Measurements from ENCODE around the gene ANAPC7. TPM values are rescaled to one million over a fixed set of nuclear protein-coding genes. Genes with fewer than 3 reads are reported as not detected.

Gene ANAPC7
- total and polyA plus RNA-seq, 4 donors = 27.3 to 49.9 (median 41.9) TPM

DNA sequence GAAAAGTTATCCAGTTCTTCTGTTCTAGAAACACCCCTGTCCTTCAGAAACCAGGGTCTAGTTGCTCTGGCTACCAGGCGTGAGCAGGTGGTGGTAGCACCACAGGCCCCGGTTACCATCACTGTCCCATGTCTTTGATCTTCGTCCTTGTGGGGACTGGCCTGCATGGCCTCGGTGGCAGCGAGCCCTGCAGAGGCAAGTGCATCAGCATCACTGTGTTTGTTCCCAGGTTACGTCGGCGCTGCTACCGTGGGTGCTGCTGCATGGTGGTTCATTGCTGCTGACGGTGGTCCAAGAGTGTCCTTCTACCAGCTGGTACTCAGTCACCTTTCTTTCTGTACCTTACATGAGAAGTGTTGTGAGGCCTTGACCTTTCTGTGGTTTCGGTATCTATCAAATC is 58.9 kb downstream of the ANAPC7 start:
- DNase-seq = no peak
- TF ChIP-seq, protein P1, sequence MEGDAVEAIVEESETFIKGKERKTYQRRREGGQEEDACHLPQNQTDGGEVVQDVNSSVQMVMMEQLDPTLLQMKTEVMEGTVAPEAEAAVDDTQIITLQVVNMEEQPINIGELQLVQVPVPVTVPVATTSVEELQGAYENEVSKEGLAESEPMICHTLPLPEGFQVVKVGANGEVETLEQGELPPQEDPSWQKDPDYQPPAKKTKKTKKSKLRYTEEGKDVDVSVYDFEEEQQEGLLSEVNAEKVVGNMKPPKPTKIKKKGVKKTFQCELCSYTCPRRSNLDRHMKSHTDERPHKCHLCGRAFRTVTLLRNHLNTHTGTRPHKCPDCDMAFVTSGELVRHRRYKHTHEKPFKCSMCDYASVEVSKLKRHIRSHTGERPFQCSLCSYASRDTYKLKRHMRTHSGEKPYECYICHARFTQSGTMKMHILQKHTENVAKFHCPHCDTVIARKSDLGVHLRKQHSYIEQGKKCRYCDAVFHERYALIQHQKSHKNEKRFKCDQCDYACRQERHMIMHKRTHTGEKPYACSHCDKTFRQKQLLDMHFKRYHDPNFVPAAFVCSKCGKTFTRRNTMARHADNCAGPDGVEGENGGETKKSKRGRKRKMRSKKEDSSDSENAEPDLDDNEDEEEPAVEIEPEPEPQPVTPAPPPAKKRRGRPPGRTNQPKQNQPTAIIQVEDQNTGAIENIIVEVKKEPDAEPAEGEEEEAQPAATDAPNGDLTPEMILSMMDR (IDR thresholded peaks at IDR 0.05; ENCODE audit: control extremely low read depth, extremely low read depth) = no peak
- WGBS, 2 donors = 94 to 96% methylated on average over 11 of the region's 11 CpGs
- H3K27me3 ChIP-seq (ENCODE audit: control insufficient read depth in 3 of 3, insufficient read depth in 3 of 3, low read length in 2 of 3) = no peaks in the 10 kb centered on the region
- H3K36me3 ChIP-seq (ENCODE audit: control insufficient read depth in 4 of 4, insufficient read depth in 4 of 4, low read length in 4 of 4) = peaks cover 50 to 65% (median 62%) of the 10 kb centered on the region in 4 donors
- H3K27ac ChIP-seq (ENCODE audit: low read depth in 1 of 2, low read length in 1 of 2) = peak overlapping the region in 1 of 2 donors; percentile 35
- H3K9ac ChIP-seq (ENCODE audit: insufficient read depth in 1 of 2, low read length in 2 of 2) = no peak overlapping the region
- ATAC-seq (ENCODE audit: insufficient read depth, low FRiP score) = no peak
- H3K4me3 ChIP-seq = no peak overlapping the region
- H3K9me3 ChIP-seq (ENCODE audit: control insufficient read depth in 4 of 4, insufficient read depth in 3 of 4, low read length in 3 of 4) = peaks cover 0 to 2% (median 0%) of the 10 kb centered on the region in 4 donors
- no peaks in the 10 kb centered on the region for H3K4me1 ChIP-seq (ENCODE audit: control insufficient read depth in 5 of 5, insufficient read depth in 5 of 5, low read length in 5 of 5)

DNA sequence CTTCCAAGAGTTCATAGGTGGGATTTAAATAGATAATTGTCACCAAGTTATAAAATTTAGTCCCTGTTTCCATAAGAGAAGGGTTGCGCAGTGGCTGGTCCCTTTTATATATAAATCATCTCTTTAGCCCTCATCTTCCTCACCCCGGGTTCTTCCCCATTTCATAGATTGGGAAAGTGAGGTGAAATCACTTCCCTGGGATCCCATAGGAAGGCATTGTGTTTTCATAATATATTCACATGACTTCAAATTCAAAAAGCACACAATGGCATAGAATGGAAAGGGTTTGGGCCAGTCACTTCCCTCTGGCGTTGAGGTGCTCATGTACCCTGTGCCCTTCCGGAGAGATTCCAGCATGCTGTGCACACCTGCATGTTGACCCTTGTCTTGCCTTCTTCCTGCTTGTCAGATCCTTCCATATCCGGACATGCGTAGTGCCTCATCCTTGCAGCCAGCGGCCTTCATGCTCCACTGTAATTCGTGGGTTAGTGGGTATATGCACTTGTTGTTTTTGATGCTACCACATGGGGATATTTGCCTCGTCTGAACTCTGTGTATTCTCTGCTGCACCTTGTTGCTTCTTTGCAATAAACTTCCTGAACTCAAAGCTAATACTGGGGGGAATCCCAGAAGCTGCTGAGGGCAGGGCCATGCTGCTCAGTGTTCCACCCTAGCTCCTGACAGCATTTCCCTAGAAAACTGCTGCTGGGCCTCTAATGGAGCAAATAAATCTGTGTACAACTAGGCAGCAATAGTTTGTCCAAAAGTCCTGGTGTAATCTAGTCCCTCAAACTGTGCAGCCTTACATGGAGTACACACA is 59.6 kb downstream of the ANAPC7 start:
- Histone ChIP-seq H3K27me3 (ENCODE audit: control insufficient read depth in 3 of 3, insufficient read depth in 3 of 3, low read length in 2 of 3) (no peaks in the 10 kb centered on the region), H3K36me3 (ENCODE audit: control insufficient read depth in 4 of 4, insufficient read depth in 4 of 4, low read length in 4 of 4) (peaks cover 55 to 69% (median 63%) of the 10 kb centered on the region in 4 donors), H3K4me1 (ENCODE audit: control insufficient read depth in 5 of 5, insufficient read depth in 5 of 5, low read length in 5 of 5) (peaks cover 0 to 6% (median 0%) of the 10 kb centered on the region in 5 donors), H3K27ac (ENCODE audit: low read depth in 1 of 2, low read length in 1 of 2) (peak overlapping the region in 1 of 2 donors; percentile 35), H3K4me3 (no peak overlapping the region), H3K9me3 (ENCODE audit: control insufficient read depth in 4 of 4, insufficient read depth in 3 of 4, low read length in 3 of 4) (peaks cover 0 to 2% (median 0%) of the 10 kb centered on the region in 4 donors), H3K9ac (ENCODE audit: insufficient read depth in 1 of 2, low read length in 2 of 2) (no peak overlapping the region)
- DNase-seq (peak in 1 of 3 donors; percentile 26), ATAC-seq (ENCODE audit: insufficient read depth, low FRiP score) (no peak)
- 82 to 88% methylated on average over 9 of the region's 9 CpGs for WGBS, 2 donors
- TF ChIP-seq, protein P1 (IDR thresholded peaks at IDR 0.05; ENCODE audit: control extremely low read depth, extremely low read depth) = no peak

DNA sequence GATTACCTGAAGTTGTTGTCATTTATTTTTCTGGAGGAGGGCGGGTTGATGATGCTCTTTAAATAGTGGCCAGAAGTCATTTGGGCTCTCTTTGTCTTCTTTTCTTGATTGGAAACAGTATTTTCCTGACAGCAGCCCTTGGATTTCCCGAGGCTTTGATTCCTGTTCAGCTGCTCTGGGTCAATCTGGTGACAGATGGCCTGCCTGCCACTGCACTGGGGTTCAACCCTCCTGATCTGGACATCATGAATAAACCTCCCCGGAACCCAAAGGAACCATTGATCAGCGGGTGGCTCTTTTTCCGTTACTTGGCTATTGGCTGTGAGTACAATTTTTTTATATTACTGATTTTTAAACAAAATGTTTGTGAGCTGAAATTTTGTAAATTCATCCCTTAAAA is 60.4 kb downstream of the ANAPC7 start:
- H3K9me3 ChIP-seq (ENCODE audit: control insufficient read depth in 4 of 4, insufficient read depth in 3 of 4, low read length in 3 of 4) = peaks cover 0 to 2% (median 0%) of the 10 kb centered on the region in 4 donors
- H3K27ac ChIP-seq (ENCODE audit: low read depth in 1 of 2, low read length in 1 of 2) = no peak overlapping the region
- ATAC-seq (ENCODE audit: insufficient read depth, low FRiP score) (no peak), DNase-seq (no peak)
- TF ChIP-seq, protein P1 (IDR thresholded peaks at IDR 0.05; ENCODE audit: control extremely low read depth, extremely low read depth) = no peak
- no peaks in the 10 kb centered on the region for H3K27me3 ChIP-seq (ENCODE audit: control insufficient read depth in 3 of 3, insufficient read depth in 3 of 3, low read length in 2 of 3)
- no peak overlapping the region for H3K4me3 ChIP-seq
- H3K4me1 ChIP-seq (ENCODE audit: control insufficient read depth in 5 of 5, insufficient read depth in 5 of 5, low read length in 5 of 5) = peaks cover 0 to 11% (median 0%) of the 10 kb centered on the region in 5 donors
- no peak overlapping the region for H3K9ac ChIP-seq (ENCODE audit: insufficient read depth in 1 of 2, low read length in 2 of 2)
- WGBS, 2 donors = 94 to 95% methylated on average over 5 of the region's 5 CpGs
- H3K36me3 ChIP-seq (ENCODE audit: control insufficient read depth in 4 of 4, insufficient read depth in 4 of 4, low read length in 4 of 4) = peaks cover 49 to 72% (median 64%) of the 10 kb centered on the region in 4 donors

Measured in lung (tissue), 12 donors.